HepG2 (cell line): ENCODE data around the gene TIMM44. TPM values are rescaled to one million over a fixed set of nuclear protein-coding genes. Genes with fewer than 3 reads are reported as not detected.
A peak's percentile ranks its signal among the peaks of the same experiment; 100 is the strongest.

Experiments used
- ATAC-seq: fragments of 200-7000 bp; cut with Tn5 transposase; 3 replicates; pipeline ENCODE4 v1.9.1; 2020; ENCODE audit warnings: mild to moderate bottlenecking, moderate library complexity
- BruUV-seq: library from RNA; stranded (reverse); fragments of 400-500 nt; replicated peaks from 2 replicates; lab custom pipeline; 2021; lab: Mats Ljungman, UMichigan
- CTCF ChIA-PET: fragments of 300-600 bp; formaldehyde crosslinking; extraction: SDS; loops from one replicate; lab custom pipeline; 2021; ENCODE audit warnings: low total read pairs, inconsistent platforms, low intra/inter-chr PET ratio; lab: Yijun Ruan, JAX
- POLR2A ChIA-PET: fragments of 350-600 bp; sonication (Branson Sonifier 250); formaldehyde crosslinking; loops from one replicate; lab custom pipeline; 2020; ENCODE audit warnings: antibody characterized with exemption, inconsistent platforms; lab: Yijun Ruan, JAX
- DNase-seq: peaks from one replicate; pipeline ENCODE4 v3.0.0-alpha.2; 2015; ENCODE audit warnings: low spot score
- FAIRE-seq: peaks from 3 replicates; lab custom pipeline; 2011; peaks lifted over from hg19 to GRCh38; lab: Jason Lieb, UNC
- H2AFZ ChIP-seq: one replicate; pipeline ENCODE4 v1.6.1; 2011; ENCODE audit warnings: low read length, inconsistent platforms
- H3K27ac ChIP-seq: fragments of 300-600 bp; 3 replicates; pipeline ENCODE4 v1.8.0; 2011; ENCODE audit warnings: mixed run types, mild to moderate bottlenecking, mixed read lengths, low read length, inconsistent platforms; ENCODE audit not compliant: insufficient read depth; ENCODE audit errors: extremely low read length
- H3K27me3 ChIP-seq, 2 experiments: fragments of 200-600 bp in 1 of 2; 2 replicates in 1 of 2; 3 replicates in 1 of 2; pipeline versions ENCODE4 v1.6.0 to v1.8.0; 2011; ENCODE audit warnings: low read length in 2 of 2, mild to moderate bottlenecking in 2 of 2, moderate library complexity in 2 of 2, inconsistent platforms in 1 of 2; ENCODE audit not compliant: insufficient read depth in 2 of 2, control insufficient read depth in 1 of 2
- H3K36me3 ChIP-seq, 2 experiments: fragments of 200-600 bp in 1 of 2; replicated peaks in 1 of 2; 2 replicates in 1 of 2; 3 replicates in 1 of 2; pipeline versions ENCODE4 v1.5.1 to v1.8.0; 2011; ENCODE audit warnings: low read length in 2 of 2, inconsistent platforms in 1 of 2; ENCODE audit not compliant: insufficient read depth in 2 of 2, control insufficient read depth in 1 of 2
- H3K4me1 ChIP-seq: 2 replicates; pipeline ENCODE4 v1.5.1; 2012; ENCODE audit warnings: low read length, inconsistent platforms; ENCODE audit not compliant: insufficient read depth
- H3K4me2 ChIP-seq: 2 replicates; pipeline ENCODE4 v1.6.0; 2011; ENCODE audit warnings: low read depth, low read length, inconsistent platforms
- H3K4me3 ChIP-seq, 3 experiments: fragments of 200-600 bp in 1 of 3; sonication (generic), shearing (Covaris generic) in 1 of 3; replicated peaks in 1 of 3; 2 replicates each; pipeline ENCODE4 v1.5.1; 2011 to 2016; ENCODE audit warnings: low read length in 3 of 3, inconsistent platforms in 2 of 3, low read depth in 2 of 3, mild to moderate bottlenecking in 2 of 3, control low read depth in 1 of 3, mixed read lengths in 1 of 3; ENCODE audit not compliant: insufficient read depth in 1 of 3
- H3K79me2 ChIP-seq: one replicate; pipeline ENCODE4 v1.6.1; 2011; ENCODE audit warnings: low read length, inconsistent platforms; ENCODE audit not compliant: insufficient read depth
- H3K9ac ChIP-seq: 2 replicates; pipeline ENCODE4 v1.6.0; 2011; ENCODE audit warnings: mild to moderate bottlenecking, low read depth, low read length, inconsistent platforms; ENCODE audit not compliant: insufficient read depth
- H3K9me3 ChIP-seq: 2 replicates; pipeline ENCODE4 v1.5.1; 2012; ENCODE audit warnings: mild to moderate bottlenecking, low read length
- H4K20me1 ChIP-seq: 2 replicates; pipeline ENCODE4 v1.6.0; 2011; ENCODE audit warnings: inconsistent platforms, mild to moderate bottlenecking, low read length, moderate library complexity; ENCODE audit not compliant: insufficient read depth
- BORCS8-MEF2B ChIP-seq: sonication (generic); formaldehyde crosslinking; IDR thresholded peaks from 2 replicates; pipeline ENCODE4 v1.8.0; 2022; ENCODE audit warnings: mild to moderate bottlenecking, missing genetic modification reagents
- PCBP2 ChIP-seq: fragments of 200-400 bp; formaldehyde crosslinking; optimal IDR thresholded peaks from 2 replicates; pipeline ENCODE3; 2018; ENCODE audit warnings: low read length, low read depth; ENCODE audit not compliant: poor library complexity, severe bottlenecking
- U2AF2 ChIP-seq: fragments of 200-400 bp; formaldehyde crosslinking; IDR thresholded peaks from 2 replicates; pipeline ENCODE4 v1.6.1; 2017; ENCODE audit warnings: low read depth, mild to moderate bottlenecking, low read length
- ZNF12 ChIP-seq: sonication (generic); formaldehyde crosslinking; IDR thresholded peaks from 2 replicates; pipeline ENCODE4 v1.5.0; 2020; ENCODE audit warnings: missing genetic modification reagents
- ZNF24 ChIP-seq: fragments of 450-650 bp; IDR thresholded peaks from 2 replicates; pipeline ENCODE4 v1.6.1; 2017; ENCODE audit warnings: antibody characterized with exemption, mild to moderate bottlenecking
- ZNF501 ChIP-seq: sonication (generic); formaldehyde crosslinking; IDR thresholded peaks from 2 replicates; pipeline ENCODE4 v1.5.1; 2020; ENCODE audit warnings: mild to moderate bottlenecking, moderate library complexity, missing genetic modification reagents
- ZZZ3 ChIP-seq: sonication (generic); formaldehyde crosslinking; IDR thresholded peaks from 2 replicates; pipeline ENCODE4 v1.4.0; 2020; ENCODE audit warnings: missing genetic modification reagents, mild to moderate bottlenecking, borderline replicate concordance
- WGBS: methylation state at CpG from one replicate; pipeline ENCODE4 v1.1.6; 2017; ENCODE audit warnings: low lambda C conversion rate; 5-methylcytosine and 5-hydroxymethylcytosine counted together
- in situ Hi-C: cut with HindIII; loops from 2 replicates; pipeline ENCODE4 v1.10.0; 2017; ENCODE audit warnings: low pct_unique_long_range_greater_than_20kb; ENCODE audit not compliant: extremely low pct_ligation_motif_present
- intact Hi-C: fragments of 100-400 bp; cut with micrococcal nuclease; formaldehyde crosslinking; loops from one replicate; pipeline ENCODE4 v1.10.0; 2022; ENCODE audit not compliant: unreplicated experiment
- polyA plus RNA-seq, 8 experiments: library from polyadenylated mRNA; depleted of rRNA in 3 of 8; stranded (reverse) in 7 of 8; unstranded in 1 of 8; fragments of >200 nt; fragmentation: Illumina TruSeq in 4 of 8; extraction: Trizol in 4 of 8; gene quantifications; 2 replicates each; pipeline versions ENCODE4 v1.2.1 to v1.2.3, GENCODE V29; 2011 to 2016; ENCODE audit warnings: low read depth in 4 of 8, missing spikeins in 1 of 8, mixed read lengths in 1 of 8; ENCODE audit not compliant: insufficient read depth in 1 of 8
- total RNA-seq, 5 experiments: library from RNA; depleted of rRNA; stranded (reverse); fragments of >200 nt; fragmentation: Illumina TruSeq; extraction: Trizol; gene quantifications; 2 replicates each; pipeline ENCODE4 v1.2.3, GENCODE V29; 2016; ENCODE audit warnings: low read depth in 1 of 5
- TF ChIP-seq, protein P1 (sequence below): sonication (generic); formaldehyde crosslinking; IDR thresholded peaks from 2 replicates; pipeline ENCODE4 v1.5.0; 2020; ENCODE audit warnings: mild to moderate bottlenecking, missing genetic modification reagents, borderline replicate concordance
- TF ChIP-seq, protein P2 (sequence below): sonication (generic); formaldehyde crosslinking; IDR thresholded peaks from 2 replicates; pipeline ENCODE4 v1.4.0; 2020; ENCODE audit warnings: missing genetic modification reagents
- TF ChIP-seq, protein P3 (sequence below): sonication (generic); formaldehyde crosslinking; IDR thresholded peaks from 2 replicates; pipeline ENCODE4 v1.4.0; 2020; ENCODE audit warnings: missing genetic modification reagents

The TIMM44 gene
- total and polyA plus RNA-seq, 2 of the 13 experiments (the other 11 are each of a cell fraction or from before 2014, with no cell fraction given), result 42.9 to 72.6 TPM

DNA sequence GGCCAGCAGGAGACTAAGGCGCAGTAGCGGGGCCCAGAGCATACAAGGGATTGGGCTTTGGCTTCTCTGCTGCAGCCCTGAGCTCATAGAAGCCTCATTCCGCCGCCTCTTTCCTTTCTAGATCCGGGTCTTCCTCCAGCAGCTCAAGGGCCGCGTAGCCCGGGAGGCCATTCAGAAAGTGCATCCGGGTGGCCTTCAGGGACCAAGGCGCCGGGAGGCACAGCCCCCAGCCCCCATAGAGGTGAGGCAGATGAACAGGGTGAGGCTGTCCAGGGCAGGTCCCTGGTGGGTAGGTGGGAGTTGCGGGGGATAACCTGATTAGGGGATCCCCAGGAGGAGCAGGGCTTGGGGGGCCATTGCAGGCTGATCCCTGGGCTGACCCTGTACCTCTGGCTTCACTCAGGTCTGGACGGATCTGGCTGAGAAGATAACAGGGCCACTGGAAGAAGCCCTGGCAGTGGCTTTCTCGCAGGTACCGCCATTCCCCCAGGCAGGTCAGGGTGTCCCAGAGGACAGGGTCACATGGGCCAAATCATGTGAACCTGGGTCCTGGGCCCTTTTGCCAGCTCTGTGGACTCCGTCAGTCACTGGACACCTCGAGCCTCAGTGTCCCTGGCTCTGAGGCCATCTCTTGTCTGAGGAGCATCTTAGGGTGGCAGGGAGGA is 22.0 kb downstream of the TIMM44 start:
- POLR2A ChIA-PET, result interaction anchor here (1.6 to 6.4 kb wide), 8 partner anchors 10 to 77 kb away, joined by 5 to 85 read pairs (median 30); partner anchors contain the start of genes LRRC8E, MAP2K7 and TIMM44
- 88% methylated on average over 4 of the region's 17 CpGs for WGBS
- Histone ChIP-seq H2AFZ (no peak overlapping the region), H3K36me3 (peaks cover 5 to 10% of the 10 kb centered on the region in 2 experiments; a peak in 2 of 5 replicates), H4K20me1 (peaks cover 5% of the 10 kb centered on the region; the same call in 1 of the 2 replicates), H3K9me3 (no peaks in the 10 kb centered on the region), H3K4me3 (peak overlapping the region in 2 of 3 experiments; percentile 53 to 70; a peak in 4 of 6 replicates), H3K9ac (peak overlapping the region; percentile 54; the same call in 1 of the 2 replicates), H3K27me3 (no peaks in the 10 kb centered on the region; a peak in 1 of 5 replicates), H3K27ac (no peak overlapping the region), H3K79me2 (no peaks in the 10 kb centered on the region), H3K4me1 (peaks cover 30% of the 10 kb centered on the region), H3K4me2 (peak overlapping the region; percentile 78)
- intact Hi-C loops (no loop called here), in situ Hi-C loops (loop anchor here (5.0 kb wide), 1 partner anchor 69 kb away; no protein-coding TSS in a partner anchor)
- CTCF ChIA-PET, result interaction anchor here (1.7 kb wide), 1 partner anchor 53 kb away, joined by 3 read pairs; no protein-coding TSS in a partner anchor
- DNase-seq (no peak), FAIRE-seq (no peak), ATAC-seq (no peak)
- BruUV-seq, result no TSS peak
- no peak for TF ChIP-seq U2AF2
- TF ChIP-seq PCBP2, result no peak
- 0 out of 2 replicates have a peak, but pooled peaks have one; percentile 5 for TF ChIP-seq BORCS8-MEF2B (CRISPR knock-in tag)
- TF ChIP-seq, protein P1, sequence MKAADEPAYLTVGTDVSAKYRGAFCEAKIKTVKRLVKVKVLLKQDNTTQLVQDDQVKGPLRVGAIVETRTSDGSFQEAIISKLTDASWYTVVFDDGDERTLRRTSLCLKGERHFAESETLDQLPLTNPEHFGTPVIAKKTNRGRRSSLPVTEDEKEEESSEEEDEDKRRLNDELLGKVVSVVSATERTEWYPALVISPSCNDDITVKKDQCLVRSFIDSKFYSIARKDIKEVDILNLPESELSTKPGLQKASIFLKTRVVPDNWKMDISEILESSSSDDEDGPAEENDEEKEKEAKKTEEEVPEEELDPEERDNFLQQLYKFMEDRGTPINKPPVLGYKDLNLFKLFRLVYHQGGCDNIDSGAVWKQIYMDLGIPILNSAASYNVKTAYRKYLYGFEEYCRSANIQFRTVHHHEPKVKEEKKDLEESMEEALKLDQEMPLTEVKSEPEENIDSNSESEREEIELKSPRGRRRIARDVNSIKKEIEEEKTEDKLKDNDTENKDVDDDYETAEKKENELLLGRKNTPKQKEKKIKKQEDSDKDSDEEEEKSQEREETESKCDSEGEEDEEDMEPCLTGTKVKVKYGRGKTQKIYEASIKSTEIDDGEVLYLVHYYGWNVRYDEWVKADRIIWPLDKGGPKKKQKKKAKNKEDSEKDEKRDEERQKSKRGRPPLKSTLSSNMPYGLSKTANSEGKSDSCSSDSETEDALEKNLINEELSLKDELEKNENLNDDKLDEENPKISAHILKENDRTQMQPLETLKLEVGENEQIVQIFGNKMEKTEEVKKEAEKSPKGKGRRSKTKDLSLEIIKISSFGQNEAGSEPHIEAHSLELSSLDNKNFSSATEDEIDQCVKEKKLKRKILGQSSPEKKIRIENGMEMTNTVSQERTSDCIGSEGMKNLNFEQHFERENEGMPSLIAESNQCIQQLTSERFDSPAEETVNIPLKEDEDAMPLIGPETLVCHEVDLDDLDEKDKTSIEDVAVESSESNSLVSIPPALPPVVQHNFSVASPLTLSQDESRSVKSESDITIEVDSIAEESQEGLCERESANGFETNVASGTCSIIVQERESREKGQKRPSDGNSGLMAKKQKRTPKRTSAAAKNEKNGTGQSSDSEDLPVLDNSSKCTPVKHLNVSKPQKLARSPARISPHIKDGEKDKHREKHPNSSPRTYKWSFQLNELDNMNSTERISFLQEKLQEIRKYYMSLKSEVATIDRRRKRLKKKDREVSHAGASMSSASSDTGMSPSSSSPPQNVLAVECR (CRISPR knock-in tag), result peak; percentile 24; the same call in 1 of the 2 replicates
- no peak for TF ChIP-seq ZZZ3 (CRISPR knock-in tag)
- TF ChIP-seq ZNF12, result no peak
- 0 out of 2 replicates have a peak, but pooled peaks have one; percentile 26 for TF ChIP-seq ZNF501 (CRISPR knock-in tag)
- TF ChIP-seq ZNF24, result no peak
- TF ChIP-seq, protein P2, sequence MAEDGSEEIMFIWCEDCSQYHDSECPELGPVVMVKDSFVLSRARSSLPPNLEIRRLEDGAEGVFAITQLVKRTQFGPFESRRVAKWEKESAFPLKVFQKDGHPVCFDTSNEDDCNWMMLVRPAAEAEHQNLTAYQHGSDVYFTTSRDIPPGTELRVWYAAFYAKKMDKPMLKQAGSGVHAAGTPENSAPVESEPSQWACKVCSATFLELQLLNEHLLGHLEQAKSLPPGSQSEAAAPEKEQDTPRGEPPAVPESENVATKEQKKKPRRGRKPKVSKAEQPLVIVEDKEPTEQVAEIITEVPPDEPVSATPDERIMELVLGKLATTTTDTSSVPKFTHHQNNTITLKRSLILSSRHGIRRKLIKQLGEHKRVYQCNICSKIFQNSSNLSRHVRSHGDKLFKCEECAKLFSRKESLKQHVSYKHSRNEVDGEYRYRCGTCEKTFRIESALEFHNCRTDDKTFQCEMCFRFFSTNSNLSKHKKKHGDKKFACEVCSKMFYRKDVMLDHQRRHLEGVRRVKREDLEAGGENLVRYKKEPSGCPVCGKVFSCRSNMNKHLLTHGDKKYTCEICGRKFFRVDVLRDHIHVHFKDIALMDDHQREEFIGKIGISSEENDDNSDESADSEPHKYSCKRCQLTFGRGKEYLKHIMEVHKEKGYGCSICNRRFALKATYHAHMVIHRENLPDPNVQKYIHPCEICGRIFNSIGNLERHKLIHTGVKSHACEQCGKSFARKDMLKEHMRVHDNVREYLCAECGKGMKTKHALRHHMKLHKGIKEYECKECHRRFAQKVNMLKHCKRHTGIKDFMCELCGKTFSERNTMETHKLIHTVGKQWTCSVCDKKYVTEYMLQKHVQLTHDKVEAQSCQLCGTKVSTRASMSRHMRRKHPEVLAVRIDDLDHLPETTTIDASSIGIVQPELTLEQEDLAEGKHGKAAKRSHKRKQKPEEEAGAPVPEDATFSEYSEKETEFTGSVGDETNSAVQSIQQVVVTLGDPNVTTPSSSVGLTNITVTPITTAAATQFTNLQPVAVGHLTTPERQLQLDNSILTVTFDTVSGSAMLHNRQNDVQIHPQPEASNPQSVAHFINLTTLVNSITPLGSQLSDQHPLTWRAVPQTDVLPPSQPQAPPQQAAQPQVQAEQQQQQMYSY, result peak; percentile 42; the same call in 1 of the 2 replicates
- TF ChIP-seq, protein P3, sequence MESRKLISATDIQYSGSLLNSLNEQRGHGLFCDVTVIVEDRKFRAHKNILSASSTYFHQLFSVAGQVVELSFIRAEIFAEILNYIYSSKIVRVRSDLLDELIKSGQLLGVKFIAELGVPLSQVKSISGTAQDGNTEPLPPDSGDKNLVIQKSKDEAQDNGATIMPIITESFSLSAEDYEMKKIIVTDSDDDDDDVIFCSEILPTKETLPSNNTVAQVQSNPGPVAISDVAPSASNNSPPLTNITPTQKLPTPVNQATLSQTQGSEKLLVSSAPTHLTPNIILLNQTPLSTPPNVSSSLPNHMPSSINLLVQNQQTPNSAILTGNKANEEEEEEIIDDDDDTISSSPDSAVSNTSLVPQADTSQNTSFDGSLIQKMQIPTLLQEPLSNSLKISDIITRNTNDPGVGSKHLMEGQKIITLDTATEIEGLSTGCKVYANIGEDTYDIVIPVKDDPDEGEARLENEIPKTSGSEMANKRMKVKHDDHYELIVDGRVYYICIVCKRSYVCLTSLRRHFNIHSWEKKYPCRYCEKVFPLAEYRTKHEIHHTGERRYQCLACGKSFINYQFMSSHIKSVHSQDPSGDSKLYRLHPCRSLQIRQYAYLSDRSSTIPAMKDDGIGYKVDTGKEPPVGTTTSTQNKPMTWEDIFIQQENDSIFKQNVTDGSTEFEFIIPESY (CRISPR knock-in tag), result peak; percentile 45; the same call in 1 of the 2 replicates
